Transverse colon (tissue), 4 donors: ENCODE results near the gene RNF14. TPM values are rescaled to one million over a fixed set of nuclear protein-coding genes. Genes with fewer than 3 reads are reported as not detected.

Source experiments
- DNase-seq: peaks from one replicate; pipeline ENCODE4 v3.0.0-alpha.2; 2019
- H3K27ac ChIP-seq, 4 donors: fragments of 200-600 bp; sonication (generic); 2 replicates each; pipeline ENCODE4 v1.5.1; 2016 to 2018; ENCODE audit warnings: inconsistent platforms in 4 of 4
- H3K27me3 ChIP-seq: fragments of 200-600 bp; sonication (generic); 2 replicates; pipeline ENCODE4 v1.5.1; 2017; ENCODE audit warnings: inconsistent platforms
- H3K36me3 ChIP-seq, 4 donors: fragments of 200-600 bp; sonication (generic); 2 replicates each; pipeline ENCODE4 v1.5.1; 2017 to 2019; ENCODE audit warnings: inconsistent platforms in 4 of 4
- H3K4me1 ChIP-seq, 4 donors: fragments of 200-600 bp; sonication (generic); 2 replicates each; pipeline ENCODE4 v1.5.1; 2017 to 2020; ENCODE audit warnings: inconsistent platforms in 4 of 4
- H3K4me3 ChIP-seq, 4 donors: fragments of 200-600 bp; sonication (generic); 1 replicate in 1 of 4; 2 replicates in 3 of 4; pipeline versions ENCODE4 v1.5.1 to v1.6.1; 2017 to 2019; ENCODE audit warnings: inconsistent platforms in 4 of 4
- H3K9me3 ChIP-seq, 2 donors: fragments of 200-600 bp; sonication (generic); 2 replicates each; pipeline ENCODE4 v1.5.1; 2017 to 2019; ENCODE audit warnings: inconsistent platforms in 2 of 2
- CTCF ChIP-seq, 5 experiments: fragments of 200-600 bp in 3 of 5; fragments of 450-650 bp in 2 of 5; sonication (generic) in 3 of 5; IDR thresholded peaks; 1 replicate in 2 of 5; 2 replicates in 3 of 5; pipeline ENCODE4 v1.5.1; 2016 to 2017; ENCODE audit warnings: antibody characterized with exemption in 5 of 5, inconsistent platforms in 3 of 5, mild to moderate bottlenecking in 2 of 5, moderate library complexity in 1 of 5
- EP300 ChIP-seq: sonication (generic); formaldehyde crosslinking; IDR thresholded peaks from one replicate; pipeline ENCODE4 v1.6.1; 2017; ENCODE audit warnings: antibody characterized with exemption, low read depth
- POLR2A ChIP-seq: fragments of 450-650 bp; IDR thresholded peaks from one replicate; pipeline ENCODE4 v1.6.1; 2016; ENCODE audit warnings: antibody characterized with exemption, mild to moderate bottlenecking, moderate library complexity
- POLR2AphosphoS5 ChIP-seq, 3 donors: sonication (generic); formaldehyde crosslinking; IDR thresholded peaks; one replicate each; pipeline ENCODE4 v1.6.1; 2016; ENCODE audit warnings: antibody characterized with exemption in 3 of 3
- WGBS, 2 donors: methylation state at CpG; one replicate each; pipeline ENCODE4 v1.1.5; 2018; ENCODE audit warnings: low coverage in 1 of 2; 5-methylcytosine and 5-hydroxymethylcytosine counted together
- in situ Hi-C, 4 donors: fragments of 200-750 bp; cut with MboI; loops; one replicate each; pipeline versions ENCODE4 v1.15.0 to v1.15.1; 2017; ENCODE audit warnings: low sequenced_read_pairs in 3 of 4, low pct_ligation_motif_present in 1 of 4, low pct_unique_long_range_greater_than_20kb in 1 of 4
- intact Hi-C: fragments of 100-400 bp; cut with DNase I; formaldehyde crosslinking; loops from one replicate; pipeline ENCODE4 v1.15.1; 2023; ENCODE audit warnings: low total_unique reads
- total RNA-seq, 4 donors: library from RNA; depleted of rRNA; stranded (reverse); fragments of >200 nt; gene quantifications; one replicate each; pipeline ENCODE4 v1.1.0, GENCODE V29; 2016

RNF14 gene
- total RNA-seq, 4 donors from 2014 or later: 15.3 to 66.7 (median 57.1) TPM

GRCh38 chr5:142006363-142007236, 37.7 kb downstream of the RNF14 start:
- Histone ChIP-seq H3K36me3 (peaks cover 0 to 17% (median 6%) of the 10 kb centered on the region in 4 donors), H3K9me3 (no peaks in the 10 kb centered on the region), H3K27me3 (no peaks in the 10 kb centered on the region), H3K4me1 (no peaks in the 10 kb centered on the region), H3K4me3 (no peak overlapping the region), H3K27ac (no peak overlapping the region)
- intact Hi-C loops: no loop called here
- no peak for DNase-seq
- in situ Hi-C loops: loop anchor here in 2 of 4 donors (10.0 to 25.0 kb wide), 2 partner anchors 138 to 331 kb away; partner anchors contain the start of gene SPRY4 (in 1 of the 2)
- WGBS, 2 donors: 57 to 58% methylated on average over 2 to 3 of the region's 3 CpGs
- TF ChIP-seq POLR2AphosphoS5 (IDR thresholded peaks at IDR 0.05) (no peak), POLR2A (no peak), CTCF (IDR thresholded peaks at IDR 0.05) (no peak), EP300 (no peak)

GRCh38 chr5:142007237-142007544, 38.3 kb downstream of the RNF14 start:
- TF ChIP-seq POLR2A (no peak), EP300 (no peak), CTCF (IDR thresholded peaks at IDR 0.05) (no peak), POLR2AphosphoS5 (IDR thresholded peaks at IDR 0.05) (no peak)
- no peaks in the 10 kb centered on the region for H3K9me3 ChIP-seq
- in situ Hi-C loops: loop anchor here in 2 of 4 donors (10.0 to 25.0 kb wide), 2 partner anchors 138 to 330 kb away; partner anchors contain the start of gene SPRY4 (in 1 of the 2)
- H3K27me3 ChIP-seq: no peaks in the 10 kb centered on the region
- H3K36me3 ChIP-seq: peaks cover 0 to 17% (median 3%) of the 10 kb centered on the region in 4 donors
- no peak overlapping the region for H3K27ac ChIP-seq
- no peak overlapping the region for H3K4me3 ChIP-seq
- H3K4me1 ChIP-seq: peaks cover 0 to 3% (median under 1%) of the 10 kb centered on the region in 4 donors
- intact Hi-C loops: no loop called here
- DNase-seq: no peak
- WGBS, 2 donors: 75 to 82% methylated on average over 1 of the region's 1 CpG

- TF ChIP-seq POLR2A (no peak), EP300 (no peak), POLR2AphosphoS5 (IDR thresholded peaks at IDR 0.05) (no peak), CTCF (IDR thresholded peaks at IDR 0.05) (no peak)
- Histone ChIP-seq H3K36me3 (peaks cover 0 to 9% (median 0%) of the 10 kb centered on the region in 4 donors), H3K27me3 (no peaks in the 10 kb centered on the region), H3K4me1 (peaks cover 0 to 16% (median 11%) of the 10 kb centered on the region in 4 donors), H3K9me3 (no peaks in the 10 kb centered on the region), H3K27ac (no peak overlapping the region), H3K4me3 (no peak overlapping the region)
- intact Hi-C loops (no loop called here), in situ Hi-C loops (loop anchor here in 2 of 4 donors (10.0 to 25.0 kb wide), 2 partner anchors 136 to 328 kb away; partner anchors contain the start of gene SPRY4 (in 1 of the 2))
- no peak for DNase-seq
These were observed 39.9 kb downstream of the RNF14 start for GRCh38 chr5:142008813-142009212.

GRCh38 chr5:142009886-142010285, 41.0 kb downstream of the RNF14 start:
- H3K4me3 ChIP-seq: no peak overlapping the region
- 84 to 100% methylated on average over 3 to 4 of the region's 4 CpGs for WGBS, 2 donors
- no peaks in the 10 kb centered on the region for H3K27me3 ChIP-seq
- H3K27ac ChIP-seq: no peak overlapping the region
- in situ Hi-C loops (loop anchor here in 2 of 4 donors (10.0 to 25.0 kb wide), 2 partner anchors 135 to 327 kb away; partner anchors contain the start of gene SPRY4 (in 1 of the 2)), intact Hi-C loops (loop anchor here (10.0 kb wide), 1 partner anchor 135 kb away; no protein-coding TSS in a partner anchor)
- DNase-seq: no peak
- H3K9me3 ChIP-seq: no peaks in the 10 kb centered on the region
- no peaks in the 10 kb centered on the region for H3K36me3 ChIP-seq
- TF ChIP-seq EP300 (no peak), POLR2A (no peak), CTCF (IDR thresholded peaks at IDR 0.05) (no peak), POLR2AphosphoS5 (IDR thresholded peaks at IDR 0.05) (no peak)
- peaks cover 0 to 20% (median 14%) of the 10 kb centered on the region in 4 donors for H3K4me1 ChIP-seq
